K562 (cell line): ENCODE measurements around the gene SLC5A3.

Experiments
- BRCA1 ChIP-seq, 2 experiments: fragments of 450-650 bp in 1 of 2; sonication (generic) in 1 of 2; formaldehyde crosslinking in 1 of 2; IDR thresholded peaks; 2 replicates each; pipeline versions ENCODE4 v1.5.0 to v1.6.1; 2017 to 2020; ENCODE audit warnings: mild to moderate bottlenecking in 1 of 2, missing genetic modification reagents in 1 of 2
- POLR2A ChIP-seq: fragments of 450-650 bp; conservative IDR thresholded peaks from 2 replicates; pipeline ENCODE4 v1.6.1; 2016
- RAD21 ChIP-seq, 2 experiments: fragments of 250-450 bp in 1 of 2; fragments of 450-650 bp in 1 of 2; sonication (Bioruptor Pico) in 1 of 2; formaldehyde crosslinking in 1 of 2; IDR thresholded peaks in 1 of 2; conservative IDR thresholded peaks in 1 of 2; 2 replicates each; pipeline versions ENCODE4 v1.4.0 to v1.8.0; 2020 to 2022; ENCODE audit warnings: mild to moderate bottlenecking in 2 of 2, moderate library complexity in 1 of 2
- TEAD4 ChIP-seq, 2 experiments: sonication (generic) in 1 of 2; formaldehyde crosslinking in 1 of 2; IDR thresholded peaks; 2 replicates each; pipeline versions ENCODE4 v1.6.1 to v1.8.0; 2012 to 2022; ENCODE audit warnings: borderline replicate concordance in 1 of 2, inconsistent platforms in 1 of 2, low read length in 1 of 2, mild to moderate bottlenecking in 1 of 2, missing genetic modification reagents in 1 of 2

DNA sequence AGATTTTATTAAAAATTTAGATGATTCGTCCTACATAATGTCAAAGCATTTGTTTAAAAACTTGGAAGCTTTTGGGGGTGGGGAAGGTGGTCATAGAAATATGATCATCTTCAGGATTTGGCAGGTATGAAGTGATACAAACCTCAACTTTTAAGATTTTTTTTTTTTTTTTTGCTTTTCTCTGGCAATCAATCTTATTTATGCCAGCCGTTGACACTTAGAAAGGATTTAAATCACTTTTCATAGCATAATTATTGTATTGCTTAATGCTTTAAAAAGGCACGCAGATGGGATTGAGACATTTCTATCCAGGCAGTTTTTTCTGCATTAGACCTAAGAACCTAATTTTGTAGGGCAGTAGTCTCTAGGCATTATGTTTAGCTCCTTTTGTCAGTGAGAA, 19.7 kb downstream of the SLC5A3 start:
- TF ChIP-seq POLR2A (no peak), TEAD4 (IDR thresholded peaks at IDR 0.05; ENCODE audit: low read length) (no peak), TEAD4 (CRISPR knock-in tag; IDR thresholded peaks at IDR 0.05; ENCODE audit: borderline replicate concordance) (no peak), BRCA1 (IDR thresholded peaks at IDR 0.05) (no peak), BRCA1 (CRISPR knock-in tag; IDR thresholded peaks at IDR 0.05) (no peak), RAD21 (CRISPR knock-in tag; conservative IDR thresholded peaks at IDR 0.05 in 1 of 2, IDR thresholded peaks at IDR 0.05 in 1 of 2) (no peak)
